Measurements from ENCODE around the gene PRDM1.

GRCh38 chr6:106102967-106103727 lies 17.0 kb downstream of the PRDM1 start:
- no peak for TF ChIP-seq POLR2A (IDR thresholded peaks at IDR 0.05)
- TF ChIP-seq CTCF (IDR thresholded peaks at IDR 0.05 in 4 of 5, conservative IDR thresholded peaks at IDR 0.05 in 1 of 5), result no peak

All from gastrocnemius medialis (tissue), 4 donors.